Measurements from ENCODE around the gene HHIPL1. TPM values are rescaled to one million over a fixed set of nuclear protein-coding genes. Genes with fewer than 3 reads are reported as not detected.

Gene HHIPL1
- total RNA-seq, 1 experiment from 2014 or later: 2.1 TPM

DNA sequence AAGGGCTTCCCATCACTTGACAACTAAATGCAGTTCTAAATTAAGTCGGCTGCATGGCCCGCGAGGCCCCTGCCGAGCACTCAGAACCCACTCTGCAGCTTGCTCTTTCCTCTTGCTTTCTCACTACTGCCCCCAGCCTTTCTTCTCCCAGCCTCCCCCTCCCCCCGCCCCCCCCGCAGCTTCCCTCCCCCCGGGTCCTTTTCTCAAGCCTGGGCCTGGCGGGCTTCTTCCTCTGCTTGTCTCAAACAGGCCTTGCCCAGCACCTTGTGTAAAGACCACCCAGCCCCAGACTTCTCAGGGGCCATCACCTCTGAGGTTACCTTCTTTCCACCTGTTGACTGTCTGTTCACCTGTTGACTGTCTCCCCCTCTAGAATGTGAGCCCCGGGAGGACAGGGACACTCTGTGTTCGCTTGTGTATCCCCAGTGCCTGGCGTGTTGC, 40.2 kb downstream of the HHIPL1 start:
- Histone ChIP-seq H3K36me3 (ENCODE audit: control insufficient read depth, insufficient read depth, low read length) (no peaks in the 10 kb centered on the region; the same call in 1 of the 2 replicates), H3K4me1 (ENCODE audit: control insufficient read depth, insufficient read depth, low read length) (no peaks in the 10 kb centered on the region), H3K4me3 (ENCODE audit: low read depth in 2 of 2, low read length in 2 of 2) (no peak overlapping the region), H3K27me3 (ENCODE audit: control insufficient read depth, insufficient read depth, low read length) (peaks cover 2% of the 10 kb centered on the region), H3K9me3 (ENCODE audit: control insufficient read depth, insufficient read depth, low read depth, low read length) (no peaks in the 10 kb centered on the region), H3K27ac (ENCODE audit: low read length) (no peak overlapping the region)
- CTCF ChIA-PET: interaction anchor here (0.8 kb wide), 1 partner anchor 53 kb away, joined by 3 read pairs; no protein-coding TSS in a partner anchor
- TF ChIP-seq, protein P1, sequence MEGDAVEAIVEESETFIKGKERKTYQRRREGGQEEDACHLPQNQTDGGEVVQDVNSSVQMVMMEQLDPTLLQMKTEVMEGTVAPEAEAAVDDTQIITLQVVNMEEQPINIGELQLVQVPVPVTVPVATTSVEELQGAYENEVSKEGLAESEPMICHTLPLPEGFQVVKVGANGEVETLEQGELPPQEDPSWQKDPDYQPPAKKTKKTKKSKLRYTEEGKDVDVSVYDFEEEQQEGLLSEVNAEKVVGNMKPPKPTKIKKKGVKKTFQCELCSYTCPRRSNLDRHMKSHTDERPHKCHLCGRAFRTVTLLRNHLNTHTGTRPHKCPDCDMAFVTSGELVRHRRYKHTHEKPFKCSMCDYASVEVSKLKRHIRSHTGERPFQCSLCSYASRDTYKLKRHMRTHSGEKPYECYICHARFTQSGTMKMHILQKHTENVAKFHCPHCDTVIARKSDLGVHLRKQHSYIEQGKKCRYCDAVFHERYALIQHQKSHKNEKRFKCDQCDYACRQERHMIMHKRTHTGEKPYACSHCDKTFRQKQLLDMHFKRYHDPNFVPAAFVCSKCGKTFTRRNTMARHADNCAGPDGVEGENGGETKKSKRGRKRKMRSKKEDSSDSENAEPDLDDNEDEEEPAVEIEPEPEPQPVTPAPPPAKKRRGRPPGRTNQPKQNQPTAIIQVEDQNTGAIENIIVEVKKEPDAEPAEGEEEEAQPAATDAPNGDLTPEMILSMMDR (IDR thresholded peaks at IDR 0.05): no peak
- TF ChIP-seq TCF7L2 (IDR thresholded peaks at IDR 0.05; ENCODE audit: low read depth, low read length) (no peak), POLR2AphosphoS5 (IDR thresholded peaks at IDR 0.05; ENCODE audit: low read depth, low read length) (no peak), SIN3A (IDR thresholded peaks at IDR 0.05; ENCODE audit: borderline replicate concordance, insufficient read depth, low read depth, low read length) (no peak)
- TF ChIP-seq, protein P2, sequence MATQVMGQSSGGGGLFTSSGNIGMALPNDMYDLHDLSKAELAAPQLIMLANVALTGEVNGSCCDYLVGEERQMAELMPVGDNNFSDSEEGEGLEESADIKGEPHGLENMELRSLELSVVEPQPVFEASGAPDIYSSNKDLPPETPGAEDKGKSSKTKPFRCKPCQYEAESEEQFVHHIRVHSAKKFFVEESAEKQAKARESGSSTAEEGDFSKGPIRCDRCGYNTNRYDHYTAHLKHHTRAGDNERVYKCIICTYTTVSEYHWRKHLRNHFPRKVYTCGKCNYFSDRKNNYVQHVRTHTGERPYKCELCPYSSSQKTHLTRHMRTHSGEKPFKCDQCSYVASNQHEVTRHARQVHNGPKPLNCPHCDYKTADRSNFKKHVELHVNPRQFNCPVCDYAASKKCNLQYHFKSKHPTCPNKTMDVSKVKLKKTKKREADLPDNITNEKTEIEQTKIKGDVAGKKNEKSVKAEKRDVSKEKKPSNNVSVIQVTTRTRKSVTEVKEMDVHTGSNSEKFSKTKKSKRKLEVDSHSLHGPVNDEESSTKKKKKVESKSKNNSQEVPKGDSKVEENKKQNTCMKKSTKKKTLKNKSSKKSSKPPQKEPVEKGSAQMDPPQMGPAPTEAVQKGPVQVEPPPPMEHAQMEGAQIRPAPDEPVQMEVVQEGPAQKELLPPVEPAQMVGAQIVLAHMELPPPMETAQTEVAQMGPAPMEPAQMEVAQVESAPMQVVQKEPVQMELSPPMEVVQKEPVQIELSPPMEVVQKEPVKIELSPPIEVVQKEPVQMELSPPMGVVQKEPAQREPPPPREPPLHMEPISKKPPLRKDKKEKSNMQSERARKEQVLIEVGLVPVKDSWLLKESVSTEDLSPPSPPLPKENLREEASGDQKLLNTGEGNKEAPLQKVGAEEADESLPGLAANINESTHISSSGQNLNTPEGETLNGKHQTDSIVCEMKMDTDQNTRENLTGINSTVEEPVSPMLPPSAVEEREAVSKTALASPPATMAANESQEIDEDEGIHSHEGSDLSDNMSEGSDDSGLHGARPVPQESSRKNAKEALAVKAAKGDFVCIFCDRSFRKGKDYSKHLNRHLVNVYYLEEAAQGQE (IDR thresholded peaks at IDR 0.05; ENCODE audit: insufficient read depth in 1 of 2, low read depth in 2 of 2, low read length in 1 of 2): no peak
- intact Hi-C loops (cut with micrococcal nuclease; ENCODE audit: unreplicated experiment): no loop called here
- DNase-seq (ENCODE audit: low read depth, low spot score) (no peak), ATAC-seq (no peak)
- in situ Hi-C loops (cut with HindIII; ENCODE audit: low pct_unique_long_range_greater_than_20kb, low sequenced_read_pairs): no loop called here
- POLR2A ChIA-PET: no interaction called here
- BruUV-seq (replicated peaks): no TSS peak

DNA sequence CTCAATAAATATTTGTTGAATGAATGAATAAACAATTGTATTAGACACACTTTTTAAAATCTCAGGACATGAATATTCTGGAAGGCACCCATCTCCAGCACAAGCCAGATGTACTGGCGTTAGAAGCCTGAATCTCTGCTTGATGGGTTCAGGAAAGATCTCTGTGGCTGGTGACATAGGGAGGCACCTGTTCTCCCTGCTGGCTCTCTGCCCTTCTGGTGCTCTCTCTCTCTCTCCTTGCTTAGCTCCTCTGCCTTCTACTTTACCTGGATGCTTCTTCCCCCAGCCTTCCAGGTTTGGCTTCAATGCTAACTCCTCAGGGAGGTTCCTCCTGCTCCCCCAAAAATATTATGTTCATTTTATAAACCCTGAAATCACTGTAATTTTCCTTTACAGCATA, 40.7 kb downstream of the HHIPL1 start:
- CTCF ChIA-PET: no interaction called here
- DNase-seq (ENCODE audit: low read depth, low spot score) (no peak), ATAC-seq (no peak)
- H3K36me3 ChIP-seq (ENCODE audit: control insufficient read depth, insufficient read depth, low read length): no peaks in the 10 kb centered on the region; the same call in 1 of the 2 replicates
- TF ChIP-seq, protein P1 (IDR thresholded peaks at IDR 0.05): no peak
- no peak for TF ChIP-seq TCF7L2 (IDR thresholded peaks at IDR 0.05; ENCODE audit: low read depth, low read length)
- TF ChIP-seq POLR2AphosphoS5 (IDR thresholded peaks at IDR 0.05; ENCODE audit: low read depth, low read length): no peak
- TF ChIP-seq, protein P2 (IDR thresholded peaks at IDR 0.05; ENCODE audit: insufficient read depth in 1 of 2, low read depth in 2 of 2, low read length in 1 of 2): no peak
- TF ChIP-seq SIN3A (IDR thresholded peaks at IDR 0.05; ENCODE audit: borderline replicate concordance, insufficient read depth, low read depth, low read length): no peak
- no peak overlapping the region for H3K4me3 ChIP-seq (ENCODE audit: low read depth in 2 of 2, low read length in 2 of 2)
- in situ Hi-C loops (cut with HindIII; ENCODE audit: low pct_unique_long_range_greater_than_20kb, low sequenced_read_pairs) (no loop called here), intact Hi-C loops (cut with micrococcal nuclease; ENCODE audit: unreplicated experiment) (no loop called here)
- peaks cover 2% of the 10 kb centered on the region for H3K27me3 ChIP-seq (ENCODE audit: control insufficient read depth, insufficient read depth, low read length)
- no TSS peak for BruUV-seq (replicated peaks)
- H3K27ac ChIP-seq (ENCODE audit: low read length): no peak overlapping the region
- H3K9me3 ChIP-seq (ENCODE audit: control insufficient read depth, insufficient read depth, low read depth, low read length): no peaks in the 10 kb centered on the region
- POLR2A ChIA-PET: no interaction called here
- no peaks in the 10 kb centered on the region for H3K4me1 ChIP-seq (ENCODE audit: control insufficient read depth, insufficient read depth, low read length)
